Activated T-cell treated with anti-CD3 and anti-CD28 coated beads, Interleukin-2, amount 50 U/mL, for 72 hours (primary cell): Measurements from ENCODE around the gene ADAM23. TPM values are rescaled to one million over a fixed set of nuclear protein-coding genes. Genes with fewer than 3 reads are reported as not detected.

Source experiments
- ATAC-seq, 2 donors: fragments of 150-1000 bp; cut with Tn5 transposase; replicated peaks in 1 of 2; 2 replicates each; pipeline ENCODE4 v1.10.0; 2021; ENCODE audit warnings: moderate library complexity in 2 of 2, mild to moderate bottlenecking in 1 of 2
- DNase-seq, 2 donors: peaks; one replicate each; pipeline ENCODE4 v3.0.0; 2021 to 2022; ENCODE audit warnings: mixed read lengths in 1 of 2
- H3K27ac Mint-ChIP-seq: one replicate; pipeline ENCODE4 v1.8.0; 2022; ENCODE audit warnings: mild to moderate bottlenecking, moderate library complexity, mixed read lengths
- H3K27me3 Mint-ChIP-seq: one replicate; pipeline ENCODE4 v1.8.0; 2022; ENCODE audit warnings: low read depth, mixed read lengths
- H3K36me3 Mint-ChIP-seq, 2 donors: one replicate each; pipeline ENCODE4 v1.8.0; 2022; ENCODE audit warnings: mixed read lengths in 2 of 2, mild to moderate bottlenecking in 1 of 2; ENCODE audit not compliant: insufficient read depth in 2 of 2
- H3K4me1 Mint-ChIP-seq: one replicate; pipeline ENCODE4 v1.8.0; 2022; ENCODE audit warnings: low read depth, mixed read lengths
- H3K4me3 Mint-ChIP-seq, 2 donors: one replicate each; pipeline ENCODE4 v1.8.0; 2022; ENCODE audit warnings: mild to moderate bottlenecking in 2 of 2, mixed read lengths in 2 of 2, moderate library complexity in 2 of 2
- H3K9me3 Mint-ChIP-seq, 2 donors: one replicate each; pipeline ENCODE4 v1.8.0; 2022; ENCODE audit warnings: mixed read lengths in 2 of 2
- total RNA-seq, 2 donors: library from RNA; stranded (reverse); gene quantifications; one replicate each; pipeline ENCODE4 v1.2.3, GENCODE V29; 2022

The ADAM23 gene
- total RNA-seq, 2 donors from 2014 or later, result 2.4 to 3.0 TPM

DNA sequence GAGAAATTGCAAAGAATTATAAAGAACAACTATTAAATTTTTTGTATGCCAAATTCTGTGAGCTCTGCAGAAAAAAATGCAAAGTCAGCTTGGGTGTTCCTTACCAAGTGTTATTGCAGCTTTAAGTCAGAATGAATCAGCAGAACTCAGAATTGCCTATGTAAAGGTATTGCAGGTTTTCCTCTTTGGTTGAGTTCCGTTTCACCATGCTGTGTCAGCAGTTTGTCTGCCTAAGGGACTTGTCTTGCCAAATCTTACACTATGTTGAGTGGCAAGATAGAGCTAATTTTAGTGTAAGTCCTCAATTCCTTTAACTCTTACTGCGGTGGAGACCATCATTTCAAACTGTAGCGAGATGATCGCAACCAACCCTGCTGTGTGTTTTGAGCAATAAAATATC lies 38.8 kb downstream of the ADAM23 start:
- Mint-ChIP-seq H3K36me3 (peaks cover 2 to 3% of the 10 kb centered on the region in 2 donors), H3K4me3 (no peak overlapping the region)
- DNase-seq, result no peak

DNA sequence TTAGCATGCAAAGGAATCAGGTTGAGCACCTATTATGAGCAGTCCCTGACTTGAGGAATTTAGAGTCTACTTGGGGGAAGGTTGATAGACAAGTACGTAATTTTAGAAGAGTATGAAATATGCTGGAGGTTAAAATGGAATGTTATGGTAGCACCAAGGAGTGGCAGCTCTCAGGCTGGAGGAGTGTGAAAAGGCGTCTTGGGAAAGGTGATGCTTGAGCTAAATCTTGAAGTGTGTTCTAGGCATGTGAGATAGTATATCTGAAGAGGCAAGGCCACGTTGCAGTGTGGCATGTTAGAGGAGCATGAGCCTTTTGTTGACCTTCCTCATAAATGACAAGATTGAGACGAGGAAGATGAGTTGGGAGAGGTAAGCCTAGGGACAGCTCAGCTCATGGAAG lies 39.3 kb downstream of the ADAM23 start:
- ATAC-seq, result no peak
- H3K36me3 Mint-ChIP-seq, result peaks cover 2 to 3% of the 10 kb centered on the region in 2 donors
- DNase-seq, result no peak
- no peak overlapping the region for H3K4me3 Mint-ChIP-seq
- H3K4me1 Mint-ChIP-seq, result no peaks in the 10 kb centered on the region
- peaks cover 18% of the 10 kb centered on the region for H3K27me3 Mint-ChIP-seq
- peaks cover 5 to 6% of the 10 kb centered on the region in 2 donors for H3K9me3 Mint-ChIP-seq
- H3K27ac Mint-ChIP-seq, result no peak overlapping the region

More for the DNA sequence above, 38.8 kb downstream of the ADAM23 start:
- ATAC-seq, result no peak
- no peak overlapping the region for H3K27ac Mint-ChIP-seq
- peaks cover 5 to 6% of the 10 kb centered on the region in 2 donors for H3K9me3 Mint-ChIP-seq
- H3K27me3 Mint-ChIP-seq, result peaks cover 18% of the 10 kb centered on the region
- no peaks in the 10 kb centered on the region for H3K4me1 Mint-ChIP-seq

DNA sequence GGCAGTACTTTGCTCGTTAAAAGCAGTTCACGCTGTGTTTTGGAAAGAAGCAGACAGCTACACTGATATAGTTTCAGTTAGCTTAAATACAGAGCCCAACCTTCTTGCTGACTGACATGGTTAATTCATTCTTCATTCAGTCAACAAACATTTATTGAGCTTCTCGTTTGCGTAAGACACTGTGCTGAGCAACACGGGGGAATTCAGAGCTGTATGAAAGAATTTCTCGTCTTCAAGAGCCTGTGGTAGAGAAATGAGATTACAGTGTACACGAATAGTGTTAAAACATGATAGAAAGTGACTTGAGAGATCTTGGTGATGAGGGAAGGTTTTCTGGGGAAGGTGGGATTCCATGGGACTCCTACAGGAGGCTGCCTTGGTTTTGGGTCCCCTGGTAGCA lies 44.7 kb downstream of the ADAM23 start:
- DNase-seq (no peak), ATAC-seq (peak in 1 of 2 donors; percentile 45)
- Mint-ChIP-seq H3K4me1 (peaks cover 13% of the 10 kb centered on the region), H3K4me3 (peak overlapping the region; percentile 21 to 33), H3K9me3 (peaks cover 5 to 9% of the 10 kb centered on the region in 2 donors), H3K27ac (peak overlapping the region; percentile 2), H3K36me3 (peaks cover 2 to 5% of the 10 kb centered on the region in 2 donors), H3K27me3 (peaks cover 14% of the 10 kb centered on the region)

DNA sequence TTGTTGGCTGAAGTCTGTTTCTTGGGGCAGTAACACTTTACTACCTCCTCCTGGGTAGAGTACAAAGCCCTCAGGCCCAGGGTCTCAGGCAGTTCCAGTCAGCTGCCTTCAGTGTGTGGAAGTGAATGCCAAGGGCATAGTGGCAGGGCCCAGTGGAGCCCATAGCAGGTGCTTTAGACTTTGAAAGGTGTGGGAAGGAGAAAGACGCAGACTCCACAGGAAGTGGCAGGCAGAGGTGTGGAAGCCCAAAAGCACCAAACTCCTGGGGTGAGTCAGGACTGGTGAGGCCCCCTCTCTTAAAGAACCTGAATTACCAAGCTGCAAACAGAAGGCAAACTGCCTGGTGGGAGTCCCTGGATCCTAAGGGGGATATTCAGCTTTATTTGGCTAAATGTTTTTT lies 45.3 kb downstream of the ADAM23 start:
- ATAC-seq (peak; percentile 85 to 88), DNase-seq (peak; percentile 21 to 25)
- peaks cover 13% of the 10 kb centered on the region for H3K4me1 Mint-ChIP-seq
- H3K27me3 Mint-ChIP-seq, result peaks cover 14% of the 10 kb centered on the region
- peaks cover 2 to 5% of the 10 kb centered on the region in 2 donors for H3K36me3 Mint-ChIP-seq
- peaks cover 5 to 9% of the 10 kb centered on the region in 2 donors for H3K9me3 Mint-ChIP-seq
- no peak overlapping the region for H3K27ac Mint-ChIP-seq
- peak overlapping the region; percentile 3 to 33 for H3K4me3 Mint-ChIP-seq

DNA sequence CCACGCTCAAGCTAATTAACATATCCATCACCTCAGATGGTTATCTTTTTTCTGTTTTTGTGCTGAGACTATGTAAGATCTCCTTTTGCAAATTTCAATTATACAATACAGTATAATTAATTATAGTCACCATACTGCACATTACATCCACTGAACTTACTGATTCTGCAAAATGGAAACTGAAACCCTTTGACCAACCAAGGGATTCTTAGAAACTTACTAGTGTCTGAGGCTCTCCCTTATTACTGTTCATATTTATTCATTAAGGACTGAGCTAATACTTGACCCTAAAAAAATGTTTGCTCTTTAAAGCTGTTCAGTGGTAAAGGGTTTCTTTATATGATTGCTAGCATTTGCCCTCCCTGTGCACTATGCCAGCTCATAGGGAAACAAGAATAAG lies 50.7 kb downstream of the ADAM23 start:
- H3K4me1 Mint-ChIP-seq, result peaks cover under 1% of the 10 kb centered on the region
- peaks cover 2% of the 10 kb centered on the region in 2 donors for H3K36me3 Mint-ChIP-seq
- ATAC-seq, result no peak

DNA sequence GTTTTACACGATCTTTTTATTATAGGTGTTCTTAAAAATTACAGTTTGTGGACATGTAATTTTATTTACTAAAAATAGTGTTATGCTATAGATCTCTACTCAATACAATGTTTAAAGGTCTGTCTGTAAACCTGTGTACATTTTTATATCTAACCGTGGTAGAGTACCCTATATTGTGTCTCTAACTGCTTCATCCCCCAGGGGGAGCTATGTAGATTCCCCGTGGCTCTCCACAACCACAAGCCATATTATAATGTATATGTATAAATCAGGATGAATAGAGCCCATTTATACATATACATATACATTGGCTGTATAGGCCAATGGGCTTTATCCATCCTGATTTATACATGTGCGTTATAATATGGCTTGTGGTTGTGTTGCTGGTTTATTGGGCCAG lies 59.4 kb downstream of the ADAM23 start:
- Mint-ChIP-seq H3K27ac (no peak overlapping the region), H3K9me3 (peaks cover 0 to 1% of the 10 kb centered on the region in 2 donors), H3K4me3 (no peak overlapping the region), H3K36me3 (no peaks in the 10 kb centered on the region), H3K27me3 (no peaks in the 10 kb centered on the region), H3K4me1 (peaks cover 4% of the 10 kb centered on the region)
- DNase-seq (no peak), ATAC-seq (no peak)

More for the DNA sequence above, 50.7 kb downstream of the ADAM23 start:
- Mint-ChIP-seq H3K27me3 (peaks cover 16% of the 10 kb centered on the region), H3K27ac (no peak overlapping the region), H3K4me3 (no peak overlapping the region), H3K9me3 (peaks cover 6 to 7% of the 10 kb centered on the region in 2 donors)
- DNase-seq, result no peak

DNA sequence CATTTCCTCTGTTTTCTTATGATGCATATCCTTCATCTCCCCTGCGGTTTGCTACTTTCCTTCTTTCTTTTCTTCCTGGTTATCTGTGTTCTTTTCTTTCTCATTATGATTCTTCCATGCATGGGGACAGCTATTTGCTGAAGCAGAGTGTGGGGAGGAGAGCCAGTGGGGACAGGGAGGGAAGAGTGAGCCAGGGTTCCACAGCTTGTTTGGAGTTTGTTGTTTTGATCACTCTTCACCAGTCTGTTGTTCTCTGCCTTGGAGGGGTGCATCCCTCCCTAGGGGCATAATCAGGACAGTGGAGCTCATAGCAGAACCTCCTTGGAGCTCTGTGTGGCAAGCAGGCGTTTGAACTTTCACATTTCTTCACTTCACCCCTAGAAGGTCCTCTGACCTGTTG lies 68.0 kb downstream of the ADAM23 start:
- ATAC-seq, result no peak
- Mint-ChIP-seq H3K4me3 (no peak overlapping the region), H3K9me3 (no peaks in the 10 kb centered on the region)

DNA sequence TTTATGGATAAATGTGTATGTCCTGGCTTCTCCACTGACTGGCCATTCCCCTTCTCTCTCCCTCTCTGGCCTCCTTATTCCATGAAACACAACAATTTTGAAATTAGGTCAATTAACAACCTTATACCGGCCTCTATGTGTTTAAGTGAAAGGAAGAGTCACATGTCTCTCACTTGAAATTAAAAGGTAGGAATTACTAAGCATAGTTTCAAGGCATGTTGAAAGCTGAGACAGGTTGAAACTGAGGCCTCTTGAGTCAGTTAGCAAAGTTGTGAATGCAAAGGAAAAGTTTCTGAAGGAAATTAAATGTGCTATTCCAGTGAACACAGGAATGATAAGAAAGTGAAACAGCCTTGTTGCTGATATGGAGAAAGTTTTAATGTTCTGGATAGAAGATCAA lies 69.7 kb downstream of the ADAM23 start:
- Mint-ChIP-seq H3K27me3 (peaks cover 6% of the 10 kb centered on the region), H3K4me3 (peak overlapping the region in 1 of 2 donors; percentile 39), H3K27ac (no peak overlapping the region), H3K4me1 (peaks cover 16% of the 10 kb centered on the region), H3K9me3 (no peaks in the 10 kb centered on the region), H3K36me3 (no peaks in the 10 kb centered on the region)
- no peak for DNase-seq
- peak; percentile 65 to 77 for ATAC-seq

More for the DNA sequence above, 68.0 kb downstream of the ADAM23 start:
- peak overlapping the region; percentile 51 for H3K27ac Mint-ChIP-seq
- H3K27me3 Mint-ChIP-seq, result peaks cover 6% of the 10 kb centered on the region
- peaks cover 16% of the 10 kb centered on the region for H3K4me1 Mint-ChIP-seq
- DNase-seq, result no peak
- no peaks in the 10 kb centered on the region for H3K36me3 Mint-ChIP-seq

DNA sequence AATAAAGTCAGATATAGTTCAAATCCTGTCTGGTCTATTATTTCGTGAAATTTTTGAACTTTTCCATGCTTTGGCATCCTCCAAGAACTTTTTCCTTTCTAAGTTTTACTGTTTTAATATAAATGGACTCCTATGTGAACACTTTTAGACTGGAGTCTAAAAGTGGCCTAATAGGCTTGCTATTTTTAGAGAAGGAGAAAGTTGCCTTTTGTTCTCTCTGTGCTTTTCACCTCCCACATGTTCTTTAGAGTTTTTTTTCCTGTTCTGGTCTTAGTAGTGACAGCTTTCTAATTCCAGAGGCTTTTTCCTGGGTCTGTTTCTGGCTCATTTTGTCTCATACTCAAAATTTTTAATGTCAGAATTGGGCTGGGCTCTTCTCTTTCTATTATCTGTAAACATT lies 72.2 kb downstream of the ADAM23 start:
- ATAC-seq, result no peak
- H3K36me3 Mint-ChIP-seq, result no peaks in the 10 kb centered on the region
- H3K9me3 Mint-ChIP-seq, result no peaks in the 10 kb centered on the region
- DNase-seq, result no peak
- peaks cover 16% of the 10 kb centered on the region for H3K4me1 Mint-ChIP-seq
- peaks cover 6% of the 10 kb centered on the region for H3K27me3 Mint-ChIP-seq
- no peak overlapping the region for H3K4me3 Mint-ChIP-seq
- H3K27ac Mint-ChIP-seq, result no peak overlapping the region

DNA sequence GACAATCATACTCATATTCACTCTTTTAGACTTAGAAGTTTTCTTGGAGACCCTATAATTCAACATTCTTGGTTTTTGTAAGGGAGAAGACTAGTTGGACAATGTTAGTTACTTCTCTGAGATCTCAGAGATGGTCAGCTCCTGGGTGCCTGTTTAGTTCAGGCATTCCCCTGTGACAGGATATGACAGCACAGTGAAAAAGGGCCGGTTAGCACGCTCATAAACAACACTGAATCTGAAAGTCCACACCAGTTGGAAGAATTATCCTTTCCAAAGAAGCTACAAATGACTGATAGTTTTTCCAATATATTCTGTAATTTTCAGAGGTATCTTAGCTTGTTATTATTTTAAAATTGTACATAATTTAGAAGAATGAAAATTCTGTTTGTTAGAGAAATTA lies 75.7 kb downstream of the ADAM23 start:
- Mint-ChIP-seq H3K27ac (no peak overlapping the region), H3K9me3 (no peaks in the 10 kb centered on the region), H3K36me3 (no peaks in the 10 kb centered on the region), H3K27me3 (no peaks in the 10 kb centered on the region), H3K4me1 (no peaks in the 10 kb centered on the region), H3K4me3 (no peak overlapping the region)
- ATAC-seq, result peak in 1 of 2 donors; percentile 54
- no peak for DNase-seq

DNA sequence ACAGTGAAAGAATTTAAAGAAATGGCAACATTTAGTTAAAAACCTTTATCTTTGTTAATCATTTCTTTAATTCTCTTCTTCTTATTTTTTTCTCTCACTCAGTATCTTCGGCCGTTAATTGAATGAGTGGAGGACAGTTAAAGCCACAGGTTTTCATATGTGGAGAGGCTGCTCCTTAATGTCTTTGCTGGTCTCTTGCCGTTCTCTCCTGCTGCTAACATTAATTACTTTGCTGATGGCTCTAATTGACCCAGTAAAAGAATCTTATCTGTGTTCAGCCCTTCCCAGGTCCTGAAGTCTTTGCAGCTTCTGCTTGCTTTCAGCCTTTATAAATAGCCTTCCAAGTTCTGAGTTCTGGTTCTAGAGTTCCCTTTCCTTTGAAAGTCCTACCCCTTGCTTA lies 77.1 kb downstream of the ADAM23 start:
- no peaks in the 10 kb centered on the region for H3K36me3 Mint-ChIP-seq
- ATAC-seq, result no peak
- no peak overlapping the region for H3K4me3 Mint-ChIP-seq
- no peaks in the 10 kb centered on the region for H3K27me3 Mint-ChIP-seq
- H3K27ac Mint-ChIP-seq, result no peak overlapping the region
- peaks cover 0 to 2% of the 10 kb centered on the region in 2 donors for H3K9me3 Mint-ChIP-seq
- DNase-seq, result no peak
- no peaks in the 10 kb centered on the region for H3K4me1 Mint-ChIP-seq

DNA sequence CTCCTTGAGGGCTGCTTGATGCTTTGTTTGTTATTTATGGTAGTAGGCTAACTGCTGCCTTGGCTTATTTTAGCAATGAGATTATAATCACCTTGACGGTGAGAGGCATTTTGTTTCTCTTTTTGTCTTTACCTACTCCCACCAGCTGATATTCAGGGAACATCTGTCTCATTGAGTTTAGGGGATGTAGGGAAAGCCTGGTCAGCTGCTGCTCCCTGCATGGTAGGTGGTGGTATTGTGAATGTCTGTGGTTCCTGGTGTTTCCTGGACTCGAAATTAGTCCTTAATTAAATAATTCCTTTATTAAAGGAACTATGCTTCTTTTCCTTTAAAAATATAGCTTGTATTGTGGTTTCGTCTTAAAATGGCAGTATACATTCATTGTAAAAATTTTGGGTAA lies 77.8 kb downstream of the ADAM23 start:
- ATAC-seq (no peak), DNase-seq (no peak)
- no peak overlapping the region for H3K4me3 Mint-ChIP-seq
- no peaks in the 10 kb centered on the region for H3K36me3 Mint-ChIP-seq
- no peaks in the 10 kb centered on the region for H3K4me1 Mint-ChIP-seq
- H3K27me3 Mint-ChIP-seq, result no peaks in the 10 kb centered on the region
- H3K9me3 Mint-ChIP-seq, result peaks cover 0 to 2% of the 10 kb centered on the region in 2 donors
- peak overlapping the region; percentile 35 for H3K27ac Mint-ChIP-seq

DNA sequence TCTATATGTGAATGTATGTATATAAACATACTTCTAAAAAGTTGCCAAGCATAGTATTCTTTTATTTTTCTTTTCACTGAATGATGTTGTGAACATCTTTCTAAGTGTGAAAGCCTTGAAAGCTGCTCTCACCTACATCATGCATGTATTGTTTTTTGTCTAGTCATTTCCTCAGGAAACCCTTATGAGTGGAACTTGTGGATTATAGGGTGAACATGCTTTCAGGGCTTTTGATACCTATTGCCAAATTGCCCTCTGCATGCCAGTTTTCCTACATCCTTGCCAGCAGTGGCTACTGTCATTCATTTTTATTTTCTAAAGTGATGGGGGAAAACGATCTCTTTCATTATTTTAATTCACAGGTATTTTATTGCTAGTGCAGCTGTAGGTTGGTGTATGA lies 78.3 kb downstream of the ADAM23 start:
- Mint-ChIP-seq H3K36me3 (no peaks in the 10 kb centered on the region), H3K27ac (no peak overlapping the region), H3K4me1 (no peaks in the 10 kb centered on the region), H3K9me3 (peaks cover 0 to 2% of the 10 kb centered on the region in 2 donors), H3K4me3 (no peak overlapping the region), H3K27me3 (peaks cover 4% of the 10 kb centered on the region)
- ATAC-seq (peak in 1 of 2 donors; percentile 76), DNase-seq (no peak)

DNA sequence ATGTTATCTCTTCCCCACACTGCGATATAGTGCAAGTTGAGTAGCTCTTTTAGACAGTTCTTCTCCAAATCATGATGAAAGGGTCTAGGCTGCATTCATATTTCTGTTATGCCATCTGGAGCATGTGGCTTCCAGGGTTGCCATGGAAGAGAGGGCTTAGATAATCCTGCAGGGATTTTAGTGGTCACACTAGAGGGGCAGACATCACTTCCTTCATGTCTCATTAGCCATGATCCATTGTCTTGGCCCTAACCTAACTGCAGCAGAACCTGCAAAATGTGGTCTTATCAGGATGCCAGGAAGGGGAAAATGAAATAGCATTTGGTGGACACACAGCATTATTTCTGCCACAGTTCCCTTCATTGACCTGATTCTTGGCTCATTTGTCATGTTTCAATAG lies 83.1 kb downstream of the ADAM23 start:
- no peak overlapping the region for H3K4me3 Mint-ChIP-seq
- ATAC-seq, result no peak
- H3K9me3 Mint-ChIP-seq, result peaks cover 0 to 2% of the 10 kb centered on the region in 2 donors
- peaks cover 24% of the 10 kb centered on the region for H3K27me3 Mint-ChIP-seq
- no peaks in the 10 kb centered on the region for H3K36me3 Mint-ChIP-seq
- no peak for DNase-seq
- H3K4me1 Mint-ChIP-seq, result peaks cover 14% of the 10 kb centered on the region
- H3K27ac Mint-ChIP-seq, result no peak overlapping the region
